Fibroblast of villous mesenchyme (primary cell): ENCODE data around the gene SULF2. TPM values are rescaled to one million over a fixed set of nuclear protein-coding genes. Genes with fewer than 3 reads are reported as not detected.

Source experiments
- DNase-seq: peaks from one replicate; pipeline ENCODE4 v3.0.0-alpha.2; 2010; ENCODE audit warnings: low read depth
- H3K4me3 ChIP-seq: 2 replicates; pipeline ENCODE4 v1.5.1; 2011; ENCODE audit warnings: low read depth, mild to moderate bottlenecking, low read length
- total RNA-seq: library from RNA; depleted of rRNA; stranded (reverse); fragments of >200 nt; gene quantifications from 2 replicates; pipeline ENCODE4 v1.2.3, GENCODE V29; 2012
- TF ChIP-seq, protein P1 (sequence below): IDR thresholded peaks from 2 replicates; pipeline ENCODE4 v1.5.1; 2012; ENCODE audit warnings: low read depth, mild to moderate bottlenecking, low read length; ENCODE audit not compliant: insufficient read depth

Gene SULF2
- total RNA-seq, 1 donor, result 3.5 TPM

DNA sequence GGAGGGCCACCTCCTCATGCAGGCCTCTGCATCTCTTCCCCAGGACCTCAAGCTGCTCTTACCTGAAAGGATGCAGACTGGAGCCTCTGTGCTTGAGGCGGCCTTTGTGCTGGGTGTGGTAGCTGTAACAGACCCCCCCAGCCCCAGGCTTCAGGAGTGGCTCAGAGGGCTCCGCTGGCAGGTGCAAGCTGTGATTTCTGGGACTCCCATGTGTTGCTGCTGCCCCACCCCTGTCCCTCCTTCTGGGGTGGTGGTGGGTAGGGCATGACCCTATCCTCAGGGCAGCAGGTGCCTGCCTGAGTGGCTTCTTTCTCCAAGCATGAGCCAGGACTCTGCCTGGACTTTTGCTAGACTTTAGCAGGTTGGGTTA is 121.2 kb downstream of the SULF2 start:
- DNase-seq, result no peak
- TF ChIP-seq, protein P1, sequence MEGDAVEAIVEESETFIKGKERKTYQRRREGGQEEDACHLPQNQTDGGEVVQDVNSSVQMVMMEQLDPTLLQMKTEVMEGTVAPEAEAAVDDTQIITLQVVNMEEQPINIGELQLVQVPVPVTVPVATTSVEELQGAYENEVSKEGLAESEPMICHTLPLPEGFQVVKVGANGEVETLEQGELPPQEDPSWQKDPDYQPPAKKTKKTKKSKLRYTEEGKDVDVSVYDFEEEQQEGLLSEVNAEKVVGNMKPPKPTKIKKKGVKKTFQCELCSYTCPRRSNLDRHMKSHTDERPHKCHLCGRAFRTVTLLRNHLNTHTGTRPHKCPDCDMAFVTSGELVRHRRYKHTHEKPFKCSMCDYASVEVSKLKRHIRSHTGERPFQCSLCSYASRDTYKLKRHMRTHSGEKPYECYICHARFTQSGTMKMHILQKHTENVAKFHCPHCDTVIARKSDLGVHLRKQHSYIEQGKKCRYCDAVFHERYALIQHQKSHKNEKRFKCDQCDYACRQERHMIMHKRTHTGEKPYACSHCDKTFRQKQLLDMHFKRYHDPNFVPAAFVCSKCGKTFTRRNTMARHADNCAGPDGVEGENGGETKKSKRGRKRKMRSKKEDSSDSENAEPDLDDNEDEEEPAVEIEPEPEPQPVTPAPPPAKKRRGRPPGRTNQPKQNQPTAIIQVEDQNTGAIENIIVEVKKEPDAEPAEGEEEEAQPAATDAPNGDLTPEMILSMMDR, result no peak
- H3K4me3 ChIP-seq, result no peak overlapping the region

DNA sequence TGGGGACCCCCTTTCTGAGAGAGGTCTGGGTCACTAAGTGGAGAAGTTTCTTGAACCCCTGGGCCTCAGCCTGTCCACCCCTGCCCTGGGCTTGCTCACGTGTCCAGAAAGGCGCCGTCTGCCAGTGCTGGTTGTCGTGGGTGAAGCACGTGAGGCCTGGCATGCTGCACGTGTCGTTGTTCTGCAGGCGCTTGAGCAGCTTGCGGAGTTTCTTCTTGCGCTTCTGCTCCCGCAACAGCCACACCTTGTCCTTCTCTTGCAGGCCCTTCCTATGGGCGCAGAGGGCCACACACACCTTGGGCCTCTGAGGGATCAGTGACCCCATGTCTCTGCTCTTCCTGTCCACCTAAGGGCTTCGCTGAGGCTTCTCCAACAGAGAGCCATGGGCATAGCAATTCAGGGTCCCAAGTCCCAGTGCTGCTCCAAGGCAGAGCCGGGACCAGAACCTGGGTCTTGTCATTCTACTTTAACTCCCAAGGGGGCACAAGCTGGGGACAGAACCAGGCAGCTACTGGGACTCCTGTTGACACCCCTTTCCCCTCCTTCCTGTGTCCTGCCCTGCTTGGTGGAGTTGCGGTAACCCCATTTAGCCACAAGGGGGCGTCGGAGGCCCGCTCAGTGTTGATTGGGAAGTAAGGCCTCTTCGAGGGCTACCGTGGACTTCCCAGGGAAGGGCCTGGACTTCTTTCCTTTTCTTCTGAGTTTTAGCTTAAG is 121.8 kb downstream of the SULF2 start:
- TF ChIP-seq, protein P1, result peak; percentile 98
- H3K4me3 ChIP-seq, result no peak overlapping the region
- DNase-seq, result peak; percentile 78

DNA sequence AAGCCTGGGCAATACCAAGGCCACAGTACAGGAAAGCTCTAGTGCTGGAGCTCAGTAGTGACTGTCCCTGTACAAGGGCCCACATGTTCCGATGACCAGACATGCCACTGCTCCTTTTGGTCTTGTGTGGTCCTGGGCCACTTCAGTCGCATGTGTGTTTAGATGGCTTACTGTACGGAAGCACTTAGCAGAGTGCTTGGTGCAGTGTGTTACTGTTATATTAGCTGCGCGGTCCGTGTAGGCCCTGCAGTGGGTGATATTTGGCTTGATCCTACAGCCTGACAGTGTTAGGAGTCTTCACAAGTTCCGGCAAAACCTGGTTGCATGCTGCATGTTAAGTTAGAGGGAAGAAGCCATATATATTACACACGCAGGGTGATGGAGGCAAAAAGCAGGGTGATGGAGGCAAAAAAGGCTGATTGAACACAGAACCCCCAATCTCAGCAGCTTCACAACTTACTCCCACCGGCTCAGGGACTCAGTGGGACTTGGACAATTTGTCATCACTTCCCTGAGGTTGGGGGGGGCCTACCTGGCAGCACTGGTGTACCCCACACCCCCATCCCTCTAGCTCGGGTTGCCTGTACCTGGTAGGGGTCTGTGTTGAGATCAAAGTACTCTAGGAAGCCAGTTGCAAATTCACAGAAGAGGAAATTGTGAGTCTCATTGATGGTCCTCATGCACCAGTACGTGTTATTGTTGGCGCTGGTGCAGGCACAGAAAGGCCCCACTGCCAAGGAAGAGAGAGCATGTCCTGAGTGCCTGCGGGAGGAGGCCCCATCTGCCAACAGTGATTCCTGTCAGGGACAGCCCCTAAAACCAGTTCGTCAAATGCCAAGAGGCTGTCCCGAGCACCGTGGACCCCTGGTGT is 122.6 kb downstream of the SULF2 start:
- DNase-seq, result no peak
- TF ChIP-seq, protein P1, result no peak
- H3K4me3 ChIP-seq, result no peak overlapping the region

DNA sequence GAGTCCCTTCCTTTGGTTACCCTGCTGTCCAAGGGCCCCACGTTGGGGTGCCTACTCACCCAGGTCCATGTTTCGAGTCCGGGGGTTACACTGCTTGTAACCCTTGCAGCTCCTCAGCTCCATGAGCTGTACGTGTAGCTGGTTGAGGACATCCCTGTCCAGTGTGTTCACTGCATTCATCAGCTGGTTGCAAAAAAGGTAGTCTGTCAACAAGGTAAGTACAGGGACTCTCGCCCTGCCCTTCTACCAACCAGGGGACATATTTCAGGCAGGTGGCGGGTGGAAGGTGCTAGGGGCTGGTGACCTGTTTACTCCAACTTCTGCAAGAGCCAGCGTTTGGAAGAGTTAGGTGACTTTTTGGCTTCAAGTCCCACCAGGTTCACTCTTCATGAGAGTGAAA is 123.6 kb downstream of the SULF2 start:
- TF ChIP-seq, protein P1, result no peak
- H3K4me3 ChIP-seq, result no peak overlapping the region
- DNase-seq, result no peak

DNA sequence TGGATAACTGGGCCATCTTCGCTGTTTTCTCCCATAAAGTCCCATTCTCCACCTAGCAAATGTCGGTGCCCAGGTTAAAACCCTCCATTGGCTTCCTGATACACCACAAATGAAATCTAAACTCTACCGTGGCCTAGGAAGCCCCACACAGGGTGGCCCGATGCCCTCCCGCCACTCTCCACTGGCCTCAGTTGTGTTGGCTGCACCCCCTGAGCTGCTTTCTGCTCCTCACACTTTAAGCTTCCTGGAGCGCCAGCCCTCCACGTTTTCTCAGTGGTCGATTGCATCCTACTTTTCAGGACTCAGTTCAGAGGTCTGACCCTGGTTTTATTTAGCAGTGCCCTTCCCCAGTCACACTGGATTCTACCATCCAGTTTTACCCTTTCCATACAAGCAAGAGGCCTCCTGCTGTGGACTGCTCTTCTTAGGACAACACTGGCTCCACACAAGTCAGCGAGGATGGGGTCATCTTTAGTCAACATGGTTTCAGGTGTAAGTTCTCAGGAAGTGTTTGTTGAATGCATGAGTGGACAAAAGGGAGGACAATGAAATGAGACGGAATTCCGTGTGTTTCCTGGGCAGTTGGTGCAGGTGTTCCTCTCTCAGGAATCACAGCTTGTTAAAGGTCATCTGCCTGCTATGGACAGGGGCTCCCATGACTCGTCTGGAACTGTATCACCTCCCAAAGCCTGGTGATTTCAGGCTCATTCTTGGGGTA is 124.1 kb downstream of the SULF2 start:
- no peak for DNase-seq
- TF ChIP-seq, protein P1, result no peak
- H3K4me3 ChIP-seq, result no peak overlapping the region

DNA sequence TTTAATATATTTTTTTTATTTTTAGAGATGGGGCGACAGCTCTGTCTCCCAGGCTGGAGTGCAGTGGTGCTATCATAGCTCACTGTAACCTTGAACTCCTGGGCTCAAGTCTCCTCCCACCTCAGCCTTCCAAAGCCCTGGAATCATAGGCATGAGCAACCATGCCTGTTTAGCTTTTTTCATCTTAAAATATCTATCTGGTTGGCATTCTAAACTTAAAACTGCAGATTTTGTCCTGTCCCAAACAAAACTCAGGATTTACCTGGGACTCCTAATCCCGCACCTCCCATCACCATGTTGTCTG is 124.7 kb downstream of the SULF2 start:
- H3K4me3 ChIP-seq, result no peak overlapping the region
- DNase-seq, result no peak
- TF ChIP-seq, protein P1, result no peak
